Adrenal gland (tissue), 12 donors: Measurements from ENCODE around the gene COL6A3. TPM values are rescaled to one million over a fixed set of nuclear protein-coding genes. Genes with fewer than 3 reads are reported as not detected.

ENCODE experiments used
- DNase-seq, 7 donors: peaks; one replicate each; pipeline ENCODE4 v3.0.0-alpha.2; 2019 to 2020
- H3K27ac ChIP-seq, 5 donors: fragments of 200-600 bp; sonication (generic) in 4 of 5; 1 replicate in 3 of 5; 2 replicates in 2 of 5; pipeline versions ENCODE4 v1.5.1 to v1.8.0; 2016 to 2020; ENCODE audit warnings: mild to moderate bottlenecking in 1 of 5
- H3K27me3 ChIP-seq: fragments of 200-600 bp; 2 replicates; pipeline ENCODE4 v1.8.0; 2021
- H3K36me3 ChIP-seq, 2 donors: fragments of 200-600 bp; replicated peaks in 1 of 2; 1 replicate in 1 of 2; 2 replicates in 1 of 2; pipeline versions ENCODE4 v1.5.1 to v1.8.0; 2018 to 2022
- H3K4me1 ChIP-seq, 2 donors: fragments of 200-600 bp; replicated peaks in 1 of 2; 1 replicate in 1 of 2; 2 replicates in 1 of 2; pipeline versions ENCODE4 v1.5.1 to v1.8.0; 2018 to 2021
- H3K4me3 ChIP-seq, 4 donors: fragments of 200-600 bp; sonication (generic) in 3 of 4; one replicate each; pipeline ENCODE4 v1.5.1; 2016 to 2018
- H3K9me3 ChIP-seq, 3 donors: fragments of 200-600 bp; sonication (generic) in 1 of 3; replicated peaks in 1 of 3; 1 replicate in 2 of 3; 2 replicates in 1 of 3; pipeline versions ENCODE4 v1.5.1 to v1.8.0; 2016 to 2021
- POLR2A ChIP-seq, 2 donors: fragments of 450-650 bp; IDR thresholded peaks; one replicate each; pipeline ENCODE4 v1.6.1; 2017; ENCODE audit warnings: antibody characterized with exemption in 2 of 2, mild to moderate bottlenecking in 2 of 2, moderate library complexity in 1 of 2
- WGBS, 4 donors: extraction: QIAGEN DNeasy Blood & Tissue Kit in 2 of 4; methylation state at CpG; one replicate each; pipeline versions ENCODE4 v1.1.5 to v1.1.7; 2013 to 2017; 5-methylcytosine and 5-hydroxymethylcytosine counted together
- intact Hi-C, 2 donors: fragments of 100-400 bp; cut with DNase I; formaldehyde crosslinking; loops; one replicate each; pipeline versions ENCODE4 v1.14.1 to v1.15.0; 2022 to 2023
- polyA plus RNA-seq, 3 donors: library from polyadenylated mRNA; stranded (reverse); fragments of 200-250 nt in 2 of 3; fragments of 350-450 nt in 1 of 3; fragmentation: Illumina TruSeq in 1 of 3; extraction: RNeasy Lipid Tissue Mini Kit (QIAGEN cat#74804) in 1 of 3; gene quantifications; one replicate each; pipeline ENCODE4 v1.2.3, GENCODE V29; 2013 to 2014
- total RNA-seq, 9 donors: library from RNA; depleted of rRNA in 4 of 9; stranded (reverse); fragments of >200 nt in 4 of 9; fragments of 120-200 nt in 1 of 9; fragmentation: NEBNext Ultra II Directional in 1 of 9; extraction: Animal tissue kit (Norgen Biotek cat#: 25700) in 1 of 9; gene quantifications; one replicate each; pipeline versions ENCODE4 v1.1.0 to v1.2.4, GENCODE V29; 2013 to 2023
- TF ChIP-seq, protein P1 (sequence below), 6 experiments: fragments of 450-650 bp in 4 of 6; fragments of 200-600 bp in 2 of 6; sonication (generic) in 1 of 6; IDR thresholded peaks; 1 replicate in 5 of 6; 2 replicates in 1 of 6; pipeline versions ENCODE4 v1.5.1 to v1.8.0; 2016 to 2021; ENCODE audit warnings: antibody characterized with exemption in 6 of 6, mild to moderate bottlenecking in 2 of 6, moderate library complexity in 1 of 6
- donor health status: healthy with polysubstance abuse.
- donor health status: Bipolar disorder and iron deficiency.
- donor health status: DM: yes; HTN: yes; CAD: no.
- donor health status: DM: no; HTN: no; CAD: no.
- donor health status: DM: no; HTN: no; CAD: no.
- donor health status: DM: yes; HTN: yes; CAD: no.

COL6A3 gene
- total and polyA plus RNA-seq, 12 donors = 15.5 to 69.4 (median 33.1) TPM

DNA sequence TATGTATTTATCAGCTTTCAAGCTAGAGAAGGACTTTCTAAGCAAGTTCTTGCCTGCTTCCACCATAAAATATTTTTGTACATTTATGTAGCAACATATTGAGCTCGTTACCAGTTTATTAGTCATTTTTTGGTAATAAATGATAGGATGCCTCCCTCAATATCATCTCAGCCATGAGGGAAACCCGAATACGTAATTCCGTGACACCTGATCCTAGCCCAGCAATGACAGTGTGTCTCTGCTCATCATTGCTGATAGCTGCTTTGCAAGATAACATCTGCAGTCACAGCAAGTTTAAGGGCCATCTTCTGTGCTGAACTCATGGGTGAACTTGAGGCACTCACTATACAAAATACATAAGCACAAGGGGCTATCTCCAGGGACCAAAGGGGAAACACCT, 62.2 kb downstream of the COL6A3 start:
- no peak for TF ChIP-seq POLR2A (IDR thresholded peaks at IDR 0.05)
- TF ChIP-seq, protein P1, sequence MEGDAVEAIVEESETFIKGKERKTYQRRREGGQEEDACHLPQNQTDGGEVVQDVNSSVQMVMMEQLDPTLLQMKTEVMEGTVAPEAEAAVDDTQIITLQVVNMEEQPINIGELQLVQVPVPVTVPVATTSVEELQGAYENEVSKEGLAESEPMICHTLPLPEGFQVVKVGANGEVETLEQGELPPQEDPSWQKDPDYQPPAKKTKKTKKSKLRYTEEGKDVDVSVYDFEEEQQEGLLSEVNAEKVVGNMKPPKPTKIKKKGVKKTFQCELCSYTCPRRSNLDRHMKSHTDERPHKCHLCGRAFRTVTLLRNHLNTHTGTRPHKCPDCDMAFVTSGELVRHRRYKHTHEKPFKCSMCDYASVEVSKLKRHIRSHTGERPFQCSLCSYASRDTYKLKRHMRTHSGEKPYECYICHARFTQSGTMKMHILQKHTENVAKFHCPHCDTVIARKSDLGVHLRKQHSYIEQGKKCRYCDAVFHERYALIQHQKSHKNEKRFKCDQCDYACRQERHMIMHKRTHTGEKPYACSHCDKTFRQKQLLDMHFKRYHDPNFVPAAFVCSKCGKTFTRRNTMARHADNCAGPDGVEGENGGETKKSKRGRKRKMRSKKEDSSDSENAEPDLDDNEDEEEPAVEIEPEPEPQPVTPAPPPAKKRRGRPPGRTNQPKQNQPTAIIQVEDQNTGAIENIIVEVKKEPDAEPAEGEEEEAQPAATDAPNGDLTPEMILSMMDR (IDR thresholded peaks at IDR 0.05) = no peak
- 77 to 95% (median 83%) methylated on average over 4 of the region's 4 CpGs for WGBS, 4 donors
- Histone ChIP-seq H3K27ac (no peak overlapping the region), H3K4me3 (no peak overlapping the region), H3K36me3 (peaks cover 0 to 3% of the 10 kb centered on the region in 2 donors), H3K27me3 (peaks cover 4% of the 10 kb centered on the region), H3K4me1 (no peaks in the 10 kb centered on the region), H3K9me3 (no peaks in the 10 kb centered on the region)
- intact Hi-C loops = no loop called here
- DNase-seq = no peak

DNA sequence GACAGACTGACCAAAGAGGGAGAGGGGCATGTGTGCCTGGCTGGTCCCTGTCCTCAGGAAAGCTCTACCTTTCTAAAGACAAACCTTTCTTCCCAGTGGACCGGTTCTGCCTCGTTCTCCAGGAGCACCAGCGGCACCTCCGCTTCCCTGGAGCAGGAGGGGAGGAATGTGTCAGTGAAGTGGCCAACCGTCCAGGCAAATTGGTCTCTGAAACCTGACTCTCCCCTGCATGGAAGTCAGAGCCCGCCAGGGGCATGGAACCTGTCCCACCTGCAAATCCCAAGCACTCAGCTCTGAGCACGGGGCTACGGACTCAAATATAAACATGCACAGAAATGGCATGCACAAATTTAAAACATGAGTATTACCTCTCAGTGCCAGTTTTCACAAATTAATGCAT, 62.9 kb downstream of the COL6A3 start:
- intact Hi-C loops = no loop called here
- no peaks in the 10 kb centered on the region for H3K9me3 ChIP-seq

DNA sequence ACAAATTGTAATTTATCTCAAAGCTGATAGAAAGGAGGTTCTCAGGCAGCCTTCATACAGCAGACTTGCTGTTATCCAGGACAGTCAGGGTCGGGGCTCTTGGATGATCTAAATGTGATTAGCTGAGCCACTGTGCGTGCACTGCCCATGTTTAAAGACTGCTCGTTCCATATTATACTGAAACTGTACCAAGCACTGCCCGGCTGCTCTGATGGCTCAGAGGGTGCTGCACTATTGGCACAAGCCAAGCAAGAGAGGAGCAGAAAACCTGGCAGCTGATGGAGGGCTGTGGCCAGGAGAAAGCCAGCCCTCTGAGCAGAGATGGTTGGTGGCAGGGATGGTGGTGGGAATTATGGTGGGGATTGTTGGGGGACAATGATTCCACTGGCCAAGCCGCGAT, 63.4 kb downstream of the COL6A3 start:
- H3K27ac ChIP-seq = no peak overlapping the region
- no peaks in the 10 kb centered on the region for H3K9me3 ChIP-seq
- peaks cover 4% of the 10 kb centered on the region for H3K27me3 ChIP-seq
- H3K36me3 ChIP-seq = peaks cover 0 to 3% of the 10 kb centered on the region in 2 donors
- no peak for TF ChIP-seq POLR2A (IDR thresholded peaks at IDR 0.05)
- TF ChIP-seq, protein P1 (IDR thresholded peaks at IDR 0.05) = no peak
- WGBS, 4 donors = 60 to 69% (median 66%) methylated on average over 6 of the region's 6 CpGs
- no peaks in the 10 kb centered on the region for H3K4me1 ChIP-seq
- intact Hi-C loops = no loop called here
- no peak overlapping the region for H3K4me3 ChIP-seq
- DNase-seq = no peak

More for the DNA sequence above, 62.9 kb downstream of the COL6A3 start:
- Histone ChIP-seq H3K36me3 (peaks cover 0 to 3% of the 10 kb centered on the region in 2 donors), H3K27me3 (peaks cover 4% of the 10 kb centered on the region), H3K4me3 (no peak overlapping the region), H3K27ac (no peak overlapping the region), H3K4me1 (no peaks in the 10 kb centered on the region)
- TF ChIP-seq POLR2A (IDR thresholded peaks at IDR 0.05) = no peak
- TF ChIP-seq, protein P1 (IDR thresholded peaks at IDR 0.05) = no peak
- 80 to 92% (median 84%) methylated on average over 6 to 8 of the region's 8 CpGs for WGBS, 4 donors
- no peak for DNase-seq

DNA sequence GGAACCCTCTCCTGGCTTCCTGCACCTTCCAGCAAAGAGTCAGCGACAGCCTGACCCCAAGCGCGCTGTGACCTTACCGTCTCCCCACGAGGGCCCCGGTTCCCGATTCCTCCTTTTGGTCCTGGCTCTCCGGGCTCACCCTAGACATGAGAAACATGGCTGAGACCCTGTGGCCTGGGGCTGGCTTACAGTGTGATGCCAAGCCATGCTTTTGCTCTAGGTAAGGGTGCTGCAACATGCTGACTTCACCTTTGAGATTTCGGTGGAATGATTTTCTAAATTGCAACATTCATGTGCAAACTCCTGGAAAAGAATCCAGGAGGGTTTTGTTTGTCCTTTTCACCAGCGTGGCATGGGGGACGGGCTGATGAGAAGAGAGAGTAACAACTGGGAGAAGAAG, 63.9 kb downstream of the COL6A3 start:
- intact Hi-C loops = no loop called here
- peaks cover 0 to 3% of the 10 kb centered on the region in 2 donors for H3K36me3 ChIP-seq
- 89 to 91% (median 90%) methylated on average over 11 of the region's 11 CpGs for WGBS, 4 donors

More for the DNA sequence above, 63.9 kb downstream of the COL6A3 start:
- no peak overlapping the region for H3K27ac ChIP-seq
- H3K4me1 ChIP-seq = no peaks in the 10 kb centered on the region
- no peak overlapping the region for H3K4me3 ChIP-seq
- no peak for TF ChIP-seq POLR2A (IDR thresholded peaks at IDR 0.05)
- TF ChIP-seq, protein P1 (IDR thresholded peaks at IDR 0.05) = no peak
- DNase-seq = no peak
- H3K9me3 ChIP-seq = no peaks in the 10 kb centered on the region
- H3K27me3 ChIP-seq = peaks cover 4% of the 10 kb centered on the region
